HepG2 (cell line): ENCODE data around the gene HOXD8. TPM values are rescaled to one million over a fixed set of nuclear protein-coding genes. Genes with fewer than 3 reads are reported as not detected.
A peak's percentile ranks its signal among the peaks of the same experiment; 100 is the strongest.

Experiments used
- ATAC-seq: fragments of 200-7000 bp; cut with Tn5 transposase; 3 replicates; pipeline ENCODE4 v1.9.1; 2020; ENCODE audit warnings: mild to moderate bottlenecking, moderate library complexity
- BruUV-seq: library from RNA; stranded (reverse); fragments of 400-500 nt; replicated peaks from 2 replicates; lab custom pipeline; 2021; lab: Mats Ljungman, UMichigan
- CTCF ChIA-PET: fragments of 300-600 bp; formaldehyde crosslinking; extraction: SDS; loops from one replicate; lab custom pipeline; 2021; ENCODE audit warnings: low total read pairs, inconsistent platforms, low intra/inter-chr PET ratio; lab: Yijun Ruan, JAX
- POLR2A ChIA-PET: fragments of 350-600 bp; sonication (Branson Sonifier 250); formaldehyde crosslinking; loops from one replicate; lab custom pipeline; 2020; ENCODE audit warnings: antibody characterized with exemption, inconsistent platforms; lab: Yijun Ruan, JAX
- DNase-seq: peaks from one replicate; pipeline ENCODE4 v3.0.0-alpha.2; 2015; ENCODE audit warnings: low spot score
- FAIRE-seq: peaks from 3 replicates; lab custom pipeline; 2011; peaks lifted over from hg19 to GRCh38; lab: Jason Lieb, UNC
- H2AFZ ChIP-seq: one replicate; pipeline ENCODE4 v1.6.1; 2011; ENCODE audit warnings: low read length, inconsistent platforms
- H3K27ac ChIP-seq: fragments of 300-600 bp; 3 replicates; pipeline ENCODE4 v1.8.0; 2011; ENCODE audit warnings: mixed run types, mild to moderate bottlenecking, mixed read lengths, low read length, inconsistent platforms; ENCODE audit not compliant: insufficient read depth; ENCODE audit errors: extremely low read length
- H3K27me3 ChIP-seq, 2 experiments: fragments of 200-600 bp in 1 of 2; 2 replicates in 1 of 2; 3 replicates in 1 of 2; pipeline versions ENCODE4 v1.6.0 to v1.8.0; 2011; ENCODE audit warnings: low read length in 2 of 2, mild to moderate bottlenecking in 2 of 2, moderate library complexity in 2 of 2, inconsistent platforms in 1 of 2; ENCODE audit not compliant: insufficient read depth in 2 of 2, control insufficient read depth in 1 of 2
- H3K36me3 ChIP-seq, 2 experiments: fragments of 200-600 bp in 1 of 2; replicated peaks in 1 of 2; 2 replicates in 1 of 2; 3 replicates in 1 of 2; pipeline versions ENCODE4 v1.5.1 to v1.8.0; 2011; ENCODE audit warnings: low read length in 2 of 2, inconsistent platforms in 1 of 2; ENCODE audit not compliant: insufficient read depth in 2 of 2, control insufficient read depth in 1 of 2
- H3K4me1 ChIP-seq: 2 replicates; pipeline ENCODE4 v1.5.1; 2012; ENCODE audit warnings: low read length, inconsistent platforms; ENCODE audit not compliant: insufficient read depth
- H3K4me2 ChIP-seq: 2 replicates; pipeline ENCODE4 v1.6.0; 2011; ENCODE audit warnings: low read depth, low read length, inconsistent platforms
- H3K4me3 ChIP-seq, 3 experiments: fragments of 200-600 bp in 1 of 3; sonication (generic), shearing (Covaris generic) in 1 of 3; replicated peaks in 1 of 3; 2 replicates each; pipeline ENCODE4 v1.5.1; 2011 to 2016; ENCODE audit warnings: low read length in 3 of 3, inconsistent platforms in 2 of 3, low read depth in 2 of 3, mild to moderate bottlenecking in 2 of 3, control low read depth in 1 of 3, mixed read lengths in 1 of 3; ENCODE audit not compliant: insufficient read depth in 1 of 3
- H3K79me2 ChIP-seq: one replicate; pipeline ENCODE4 v1.6.1; 2011; ENCODE audit warnings: low read length, inconsistent platforms; ENCODE audit not compliant: insufficient read depth
- H3K9ac ChIP-seq: 2 replicates; pipeline ENCODE4 v1.6.0; 2011; ENCODE audit warnings: mild to moderate bottlenecking, low read depth, low read length, inconsistent platforms; ENCODE audit not compliant: insufficient read depth
- H3K9me3 ChIP-seq: 2 replicates; pipeline ENCODE4 v1.5.1; 2012; ENCODE audit warnings: mild to moderate bottlenecking, low read length
- H4K20me1 ChIP-seq: 2 replicates; pipeline ENCODE4 v1.6.0; 2011; ENCODE audit warnings: inconsistent platforms, mild to moderate bottlenecking, low read length, moderate library complexity; ENCODE audit not compliant: insufficient read depth
- EED ChIP-seq: sonication (generic); formaldehyde crosslinking; IDR thresholded peaks from 2 replicates; pipeline ENCODE4 v1.5.0; 2020; ENCODE audit warnings: mild to moderate bottlenecking, missing genetic modification reagents
- HOMEZ ChIP-seq: IDR thresholded peaks from 2 replicates; pipeline ENCODE4 v1.6.1; 2016; ENCODE audit warnings: low read depth
- MATR3 ChIP-seq: sonication (generic); formaldehyde crosslinking; IDR thresholded peaks from 2 replicates; pipeline ENCODE4 v1.4.0; 2020; ENCODE audit warnings: missing genetic modification reagents
- MTF2 ChIP-seq: sonication (generic); formaldehyde crosslinking; IDR thresholded peaks from 2 replicates; pipeline ENCODE4 v1.5.0; 2020; ENCODE audit warnings: missing genetic modification reagents, borderline replicate concordance
- ZFP36L1 ChIP-seq: sonication (generic); formaldehyde crosslinking; IDR thresholded peaks from 2 replicates; pipeline ENCODE4 v1.8.0; 2022; ENCODE audit warnings: mild to moderate bottlenecking, missing genetic modification reagents, moderate library complexity
- ZNF543 ChIP-seq: sonication (generic); formaldehyde crosslinking; IDR thresholded peaks from 2 replicates; pipeline ENCODE4 v1.4.0; 2020; ENCODE audit warnings: mild to moderate bottlenecking, missing genetic modification reagents
- ZNF7 ChIP-seq: IDR thresholded peaks from 2 replicates; pipeline ENCODE4 v1.6.1; 2016; ENCODE audit warnings: missing biosample characterization, missing genetic modification reagents
- WGBS: methylation state at CpG from one replicate; pipeline ENCODE4 v1.1.6; 2017; ENCODE audit warnings: low lambda C conversion rate; 5-methylcytosine and 5-hydroxymethylcytosine counted together
- in situ Hi-C: cut with HindIII; loops from 2 replicates; pipeline ENCODE4 v1.10.0; 2017; ENCODE audit warnings: low pct_unique_long_range_greater_than_20kb; ENCODE audit not compliant: extremely low pct_ligation_motif_present
- intact Hi-C: fragments of 100-400 bp; cut with micrococcal nuclease; formaldehyde crosslinking; loops from one replicate; pipeline ENCODE4 v1.10.0; 2022; ENCODE audit not compliant: unreplicated experiment
- polyA plus RNA-seq, 8 experiments: library from polyadenylated mRNA; depleted of rRNA in 3 of 8; stranded (reverse) in 7 of 8; unstranded in 1 of 8; fragments of >200 nt; fragmentation: Illumina TruSeq in 4 of 8; extraction: Trizol in 4 of 8; gene quantifications; 2 replicates each; pipeline versions ENCODE4 v1.2.1 to v1.2.3, GENCODE V29; 2011 to 2016; ENCODE audit warnings: low read depth in 4 of 8, missing spikeins in 1 of 8, mixed read lengths in 1 of 8; ENCODE audit not compliant: insufficient read depth in 1 of 8
- total RNA-seq, 5 experiments: library from RNA; depleted of rRNA; stranded (reverse); fragments of >200 nt; fragmentation: Illumina TruSeq; extraction: Trizol; gene quantifications; 2 replicates each; pipeline ENCODE4 v1.2.3, GENCODE V29; 2016; ENCODE audit warnings: low read depth in 1 of 5
- TF ChIP-seq, protein P1 (sequence below): sonication (generic); formaldehyde crosslinking; IDR thresholded peaks from 2 replicates; pipeline ENCODE4 v1.8.0; 2023; ENCODE audit warnings: mild to moderate bottlenecking, missing genetic modification reagents
- TF ChIP-seq, protein P2 (sequence below), 2 experiments: sonication (generic) in 1 of 2; formaldehyde crosslinking in 1 of 2; IDR thresholded peaks; 2 replicates each; pipeline versions ENCODE4 v1.5.1 to v1.6.1; 2011 to 2020; ENCODE audit warnings: borderline replicate concordance in 1 of 2, low read depth in 1 of 2, low read length in 1 of 2, mild to moderate bottlenecking in 1 of 2, missing genetic modification reagents in 1 of 2, moderate library complexity in 1 of 2
- TF ChIP-seq, protein P3 (sequence below): sonication (generic); formaldehyde crosslinking; IDR thresholded peaks from 2 replicates; pipeline ENCODE4 v1.5.0; 2020; ENCODE audit warnings: missing genetic modification reagents

HOXD8 gene
- total and polyA plus RNA-seq, 2 of the 13 experiments (the other 11 are each of a cell fraction or from before 2014, with no cell fraction given) = not detected

GRCh38 chr2:176106581-176107539, 22.6 kb upstream of the HOXD8 start, which contains the start of gene HOXD11:
HOXD11 (plus strand) TSS chr2:176107280; CDS start chr2:176107356, 76 bp downstream.
- intact Hi-C loops = no loop called here
- H3K27me3 ChIP-seq = peaks cover 24 to 88% of the 10 kb centered on the region in 2 experiments
- TF ChIP-seq, protein P1, sequence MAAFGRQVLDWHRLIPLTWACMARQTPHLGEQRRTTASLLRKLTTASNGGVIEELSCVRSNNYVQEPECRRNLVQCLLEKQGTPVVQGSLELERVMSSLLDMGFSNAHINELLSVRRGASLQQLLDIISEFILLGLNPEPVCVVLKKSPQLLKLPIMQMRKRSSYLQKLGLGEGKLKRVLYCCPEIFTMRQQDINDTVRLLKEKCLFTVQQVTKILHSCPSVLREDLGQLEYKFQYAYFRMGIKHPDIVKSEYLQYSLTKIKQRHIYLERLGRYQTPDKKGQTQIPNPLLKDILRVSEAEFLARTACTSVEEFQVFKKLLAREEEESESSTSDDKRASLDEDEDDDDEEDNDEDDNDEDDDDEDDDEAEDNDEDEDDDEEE = no peak
- TF ChIP-seq, protein P2, sequence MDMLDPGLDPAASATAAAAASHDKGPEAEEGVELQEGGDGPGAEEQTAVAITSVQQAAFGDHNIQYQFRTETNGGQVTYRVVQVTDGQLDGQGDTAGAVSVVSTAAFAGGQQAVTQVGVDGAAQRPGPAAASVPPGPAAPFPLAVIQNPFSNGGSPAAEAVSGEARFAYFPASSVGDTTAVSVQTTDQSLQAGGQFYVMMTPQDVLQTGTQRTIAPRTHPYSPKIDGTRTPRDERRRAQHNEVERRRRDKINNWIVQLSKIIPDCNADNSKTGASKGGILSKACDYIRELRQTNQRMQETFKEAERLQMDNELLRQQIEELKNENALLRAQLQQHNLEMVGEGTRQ (IDR thresholded peaks at IDR 0.05; ENCODE audit: low read depth, low read length) = peak; percentile 67
- TF ChIP-seq, protein P2 (CRISPR knock-in tag; IDR thresholded peaks at IDR 0.05; ENCODE audit: borderline replicate concordance) = no peak
- peak; percentile 60; the same call in 1 of the 2 replicates for TF ChIP-seq MTF2
- no peak for TF ChIP-seq ZNF7
- no peak for TF ChIP-seq ZNF543
- no peak for TF ChIP-seq EED (CRISPR knock-in tag)
- TF ChIP-seq, protein P3, sequence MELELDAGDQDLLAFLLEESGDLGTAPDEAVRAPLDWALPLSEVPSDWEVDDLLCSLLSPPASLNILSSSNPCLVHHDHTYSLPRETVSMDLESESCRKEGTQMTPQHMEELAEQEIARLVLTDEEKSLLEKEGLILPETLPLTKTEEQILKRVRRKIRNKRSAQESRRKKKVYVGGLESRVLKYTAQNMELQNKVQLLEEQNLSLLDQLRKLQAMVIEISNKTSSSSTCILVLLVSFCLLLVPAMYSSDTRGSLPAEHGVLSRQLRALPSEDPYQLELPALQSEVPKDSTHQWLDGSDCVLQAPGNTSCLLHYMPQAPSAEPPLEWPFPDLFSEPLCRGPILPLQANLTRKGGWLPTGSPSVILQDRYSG = no peak
- no peak for TF ChIP-seq ZFP36L1 (CRISPR knock-in tag)
- no peak for TF ChIP-seq HOMEZ
- no peak for TF ChIP-seq MATR3 (CRISPR knock-in tag)

More at GRCh38 chr2:176106581-176107539, 22.6 kb upstream of the HOXD8 start, which contains the start of gene HOXD11:
- Histone ChIP-seq H4K20me1 (no peaks in the 10 kb centered on the region; the same call in 1 of the 2 replicates), H3K9me3 (no peaks in the 10 kb centered on the region), H3K4me2 (peak within 1 kb of the TSS; percentile 81), H3K4me3 (peak within 1 kb of the TSS in 2 of 3 experiments; percentile 21 to 33; a peak in 1 of 6 replicates), H3K9ac (no peak within 1 kb of the TSS), H2AFZ (no peak within 1 kb of the TSS), H3K79me2 (no peaks in the 10 kb centered on the region), H3K4me1 (no peaks in the 10 kb centered on the region), H3K27ac (no peak within 1 kb of the TSS), H3K36me3 (no peaks in the 10 kb centered on the region)
- BruUV-seq = no TSS peak
- FAIRE-seq (no peak), DNase-seq (no peak), ATAC-seq (peak; percentile 39)
- WGBS = 63% methylated on average over 82 of the region's 85 CpGs
- in situ Hi-C loops = loop anchor here (10.0 kb wide), 1 partner anchor 1072 kb away; no protein-coding TSS in a partner anchor
- ChIA-PET POLR2A (no interaction called here), CTCF (no interaction called here)
